K562 (cell line): Measurements from ENCODE around the gene CLDN7. TPM values are rescaled to one million over a fixed set of nuclear protein-coding genes. Genes with fewer than 3 reads are reported as not detected.

Experiments used
- ARNT ChIP-seq, 2 experiments: fragments of 450-650 bp; IDR thresholded peaks; 2 replicates each; pipeline ENCODE4 v1.6.1; 2016; ENCODE audit warnings: mild to moderate bottlenecking in 1 of 2
- ASH1L ChIP-seq: fragments of 450-650 bp; IDR thresholded peaks from 2 replicates; pipeline ENCODE4 v1.6.1; 2018; ENCODE audit warnings: borderline replicate concordance, mild to moderate bottlenecking, low read depth; ENCODE audit not compliant: partially characterized antibody
- ELF2 ChIP-seq: fragments of 250-450 bp; sonication (Bioruptor Pico); IDR thresholded peaks from 2 replicates; pipeline ENCODE4 v1.5.0; 2021; ENCODE audit warnings: mild to moderate bottlenecking
- GATAD2A ChIP-seq: fragments of 450-650 bp; IDR thresholded peaks from 2 replicates; pipeline ENCODE4 v1.6.1; 2017
- L3MBTL2 ChIP-seq: fragments of 450-650 bp; IDR thresholded peaks from 2 replicates; pipeline ENCODE4 v1.6.1; 2016; ENCODE audit warnings: mild to moderate bottlenecking, moderate library complexity
- MTA3 ChIP-seq: fragments of 450-650 bp; formaldehyde crosslinking; IDR thresholded peaks from 2 replicates; pipeline ENCODE4 v1.6.1; 2017; ENCODE audit warnings: mild to moderate bottlenecking, borderline replicate concordance
- NCOA4 ChIP-seq: fragments of 450-650 bp; IDR thresholded peaks from 2 replicates; pipeline ENCODE4 v1.6.1; 2018; ENCODE audit warnings: mild to moderate bottlenecking; ENCODE audit not compliant: partially characterized antibody
- NEUROD1 ChIP-seq: fragments of 150-350 bp; IDR thresholded peaks from 2 replicates; pipeline ENCODE4 v1.6.1; 2014; ENCODE audit warnings: borderline replicate concordance, low read length, low read depth; ENCODE audit not compliant: partially characterized antibody
- NFIC ChIP-seq: fragments of 450-650 bp; IDR thresholded peaks from 2 replicates; pipeline ENCODE4 v1.6.1; 2017; ENCODE audit warnings: mild to moderate bottlenecking, inconsistent platforms
- NFRKB ChIP-seq: fragments of 450-650 bp; IDR thresholded peaks from 2 replicates; pipeline ENCODE4 v1.6.1; 2016; ENCODE audit warnings: low read depth
- POU5F1 ChIP-seq: fragments of 150-350 bp; IDR thresholded peaks from 2 replicates; pipeline ENCODE4 v1.6.1; 2014; ENCODE audit warnings: borderline replicate concordance, low read length, low read depth, mild to moderate bottlenecking; ENCODE audit not compliant: partially characterized antibody
- TFE3 ChIP-seq: fragments of 450-650 bp; formaldehyde crosslinking; IDR thresholded peaks from 2 replicates; pipeline ENCODE4 v1.4.0; 2020; ENCODE audit warnings: mild to moderate bottlenecking, mixed read lengths
- WHSC1 ChIP-seq: IDR thresholded peaks from one replicate; pipeline ENCODE4 v1.6.1; 2012; ENCODE audit warnings: low read length, control low read depth, inconsistent platforms
- ZBTB8A ChIP-seq: fragments of 450-650 bp; IDR thresholded peaks from 2 replicates; pipeline ENCODE4 v1.6.1; 2018; ENCODE audit warnings: mild to moderate bottlenecking, moderate library complexity; ENCODE audit not compliant: partially characterized antibody
- ZNF140 ChIP-seq: fragments of 250-450 bp; sonication (Bioruptor Pico); IDR thresholded peaks from 2 replicates; pipeline ENCODE4 v1.8.0; 2021; ENCODE audit warnings: moderate library complexity, mild to moderate bottlenecking, inconsistent platforms
- ZNF197 ChIP-seq: fragments of 200-800 bp; sonication (Bioruptor generic); IDR thresholded peaks from 2 replicates; pipeline ENCODE4 v1.6.1; 2016; ENCODE audit warnings: low read depth, missing genetic modification characterization, missing compliant biosample characterization
- ZNF3 ChIP-seq: fragments of 250-450 bp; sonication (Bioruptor Pico); IDR thresholded peaks from 2 replicates; pipeline ENCODE4 v1.5.0; 2021; ENCODE audit warnings: mild to moderate bottlenecking, moderate library complexity
- ZNF639 ChIP-seq, 2 experiments: fragments of 200-800 bp in 1 of 2; sonication (Bioruptor generic) in 1 of 2; sonication (generic) in 1 of 2; formaldehyde crosslinking in 1 of 2; IDR thresholded peaks in 1 of 2; conservative IDR thresholded peaks in 1 of 2; 2 replicates each; pipeline versions ENCODE4 v1.5.0 to v1.6.1; 2016 to 2020; ENCODE audit warnings: missing compliant biosample characterization in 1 of 2, missing genetic modification characterization in 1 of 2, missing genetic modification reagents in 1 of 2
- polyA plus RNA-seq, 8 experiments: library from polyadenylated mRNA; depleted of rRNA in 4 of 8; stranded (reverse) in 5 of 8; unstranded in 3 of 8; fragments of >200 nt; fragmentation: Nextera tagmentation in 2 of 8; fragmentation: Illumina TruSeq in 1 of 8; extraction: Ambion mirVana in 2 of 8; extraction: Trizol in 1 of 8; gene quantifications; 2 replicates each; pipeline versions ENCODE4 v1.2.1 to v1.2.3, GENCODE V29; 2011 to 2014; ENCODE audit warnings: inconsistent platforms in 1 of 8, missing spikeins in 1 of 8
- total RNA-seq, 7 experiments: library from RNA; depleted of rRNA in 6 of 7; stranded (reverse); fragments of >200 nt in 6 of 7; fragmentation: Illumina TruSeq in 2 of 7; extraction: Trizol in 2 of 7; gene quantifications; 2 replicates each; pipeline versions ENCODE4 v1.2.1 to v1.2.3, GENCODE V29; 2011 to 2021; ENCODE audit warnings: low replicate concordance in 1 of 7
- TF ChIP-seq, protein P1 (sequence below): fragments of 250-450 bp; sonication (Bioruptor Pico); IDR thresholded peaks from 2 replicates; pipeline ENCODE4 v1.5.0; 2022; ENCODE audit warnings: mild to moderate bottlenecking
- TF ChIP-seq, protein P2 (sequence below): fragments of 450-650 bp; formaldehyde crosslinking; IDR thresholded peaks from 2 replicates; pipeline ENCODE4 v1.4.0; 2022; ENCODE audit warnings: missing genetic modification characterization

The CLDN7 gene
- total and polyA plus RNA-seq, 9 of the 15 experiments (the other 6 are each of a cell fraction or from before 2014, with no cell fraction given): 2.2 to 14.5 (median 7.6) TPM

DNA sequence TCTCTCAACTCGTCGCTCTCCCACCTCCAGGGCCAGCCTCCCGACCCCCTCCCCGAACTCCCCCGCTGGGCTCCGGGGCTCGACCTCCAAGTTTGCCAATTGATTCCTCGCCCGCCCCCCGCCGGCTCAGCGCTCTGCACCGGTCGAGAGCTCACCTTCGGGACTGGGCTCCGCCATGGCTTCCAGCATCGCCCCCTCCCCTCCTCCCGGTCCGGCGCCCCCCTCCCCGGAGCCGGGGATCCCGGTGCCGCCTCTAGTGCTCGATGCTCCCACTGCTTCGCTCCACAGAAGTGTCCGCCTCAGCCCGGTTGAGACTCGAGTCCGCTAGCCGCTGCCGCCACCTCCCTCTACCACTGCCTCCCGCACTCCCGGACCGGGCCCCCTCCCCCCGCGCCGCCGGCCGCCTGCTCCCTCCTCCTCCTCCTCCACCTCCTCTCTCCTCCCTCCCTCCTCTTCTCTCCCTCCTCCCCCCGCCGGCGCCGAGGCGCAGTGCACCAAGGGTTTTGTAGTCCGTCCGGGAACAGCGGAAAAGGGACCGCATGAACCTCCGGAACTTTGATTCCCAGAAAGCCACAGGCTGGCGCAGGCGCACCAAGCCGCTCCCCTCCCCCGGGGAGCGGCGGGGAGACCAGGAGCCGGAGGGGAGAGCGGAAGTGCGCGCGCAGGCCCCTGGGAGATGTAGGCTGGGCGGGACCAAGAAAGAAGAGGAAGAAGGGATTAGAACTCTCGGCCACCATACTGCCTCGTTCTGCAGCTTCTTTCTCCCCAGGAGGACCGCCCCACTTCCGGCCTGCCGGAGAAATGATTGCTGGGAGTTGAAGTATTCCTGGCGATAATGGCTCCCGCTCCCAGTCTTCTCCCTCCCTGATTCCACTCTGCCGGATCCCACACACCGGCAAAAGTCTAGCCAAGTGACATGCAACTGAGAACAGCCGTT, 22.9 kb downstream of the CLDN7 start, which contains the start of gene PHF23 (continued):
- TF ChIP-seq ZBTB8A (no peak), ZNF3 (no peak), L3MBTL2 (peak; percentile 50; the same call in 1 of the 2 replicates), ZNF140 (CRISPR knock-in tag) (no peak), ELF2 (peak; percentile 67; the same call in 1 of the 2 replicates), POU5F1 (peak; percentile 84), WHSC1 (no peak), ZNF639 (CRISPR knock-in tag; conservative IDR thresholded peaks at IDR 0.05 in 1 of 2, IDR thresholded peaks at IDR 0.05 in 1 of 2) (peak in 1 of 2 experiments; percentile 81; a peak in 2 of 4 replicates), GATAD2A (0 out of 2 replicates have a peak, but pooled peaks have one; percentile 21), ZNF197 (CRISPR knock-in tag) (no peak), NFIC (0 out of 2 replicates have a peak, but pooled peaks have one; percentile 8), MTA3 (peak; percentile 78), NEUROD1 (no peak), ARNT (IDR thresholded peaks at IDR 0.05) (no peak), TFE3 (no peak), NCOA4 (no peak), NFRKB (peak; percentile 38; the same call in 1 of the 2 replicates), ASH1L (peak; percentile 51)
- TF ChIP-seq, protein P1, sequence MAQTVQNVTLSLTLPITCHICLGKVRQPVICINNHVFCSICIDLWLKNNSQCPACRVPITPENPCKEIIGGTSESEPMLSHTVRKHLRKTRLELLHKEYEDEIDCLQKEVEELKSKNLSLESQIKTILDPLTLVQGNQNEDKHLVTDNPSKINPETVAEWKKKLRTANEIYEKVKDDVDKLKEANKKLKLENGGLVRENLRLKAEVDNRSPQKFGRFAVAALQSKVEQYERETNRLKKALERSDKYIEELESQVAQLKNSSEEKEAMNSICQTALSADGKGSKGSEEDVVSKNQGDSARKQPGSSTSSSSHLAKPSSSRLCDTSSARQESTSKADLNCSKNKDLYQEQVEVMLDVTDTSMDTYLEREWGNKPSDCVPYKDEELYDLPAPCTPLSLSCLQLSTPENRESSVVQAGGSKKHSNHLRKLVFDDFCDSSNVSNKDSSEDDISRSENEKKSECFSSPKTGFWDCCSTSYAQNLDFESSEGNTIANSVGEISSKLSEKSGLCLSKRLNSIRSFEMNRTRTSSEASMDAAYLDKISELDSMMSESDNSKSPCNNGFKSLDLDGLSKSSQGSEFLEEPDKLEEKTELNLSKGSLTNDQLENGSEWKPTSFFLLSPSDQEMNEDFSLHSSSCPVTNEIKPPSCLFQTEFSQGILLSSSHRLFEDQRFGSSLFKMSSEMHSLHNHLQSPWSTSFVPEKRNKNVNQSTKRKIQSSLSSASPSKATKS (CRISPR knock-in tag): no peak
- TF ChIP-seq, protein P2, sequence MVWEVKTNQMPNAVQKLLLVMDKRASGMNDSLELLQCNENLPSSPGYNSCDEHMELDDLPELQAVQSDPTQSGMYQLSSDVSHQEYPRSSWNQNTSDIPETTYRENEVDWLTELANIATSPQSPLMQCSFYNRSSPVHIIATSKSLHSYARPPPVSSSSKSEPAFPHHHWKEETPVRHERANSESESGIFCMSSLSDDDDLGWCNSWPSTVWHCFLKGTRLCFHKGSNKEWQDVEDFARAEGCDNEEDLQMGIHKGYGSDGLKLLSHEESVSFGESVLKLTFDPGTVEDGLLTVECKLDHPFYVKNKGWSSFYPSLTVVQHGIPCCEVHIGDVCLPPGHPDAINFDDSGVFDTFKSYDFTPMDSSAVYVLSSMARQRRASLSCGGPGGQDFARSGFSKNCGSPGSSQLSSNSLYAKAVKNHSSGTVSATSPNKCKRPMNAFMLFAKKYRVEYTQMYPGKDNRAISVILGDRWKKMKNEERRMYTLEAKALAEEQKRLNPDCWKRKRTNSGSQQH: peak; percentile 37; the same call in 1 of the 2 replicates
